Measurements from ENCODE around the gene TTC32.

Gene TTC32

GRCh38 chr2:19873014-19873413, 28.8 kb downstream of the TTC32 start:
- DNase-seq: no peak

GRCh38 chr2:19872302-19872701, 29.5 kb downstream of the TTC32 start:
- DNase-seq: no peak

- DNase-seq: no peak
These were observed 29.9 kb downstream of the TTC32 start for GRCh38 chr2:19871836-19872235.

GRCh38 chr2:19870792-19871191, 31.0 kb downstream of the TTC32 start:
- DNase-seq: no peak

GRCh38 chr2:19868701-19869580, 32.8 kb downstream of the TTC32 start:
- peak; percentile 62 for DNase-seq

GRCh38 chr2:19868224-19868623, 33.6 kb downstream of the TTC32 start:
- DNase-seq: no peak

- DNase-seq: no peak
These were observed 35.0 kb downstream of the TTC32 start for GRCh38 chr2:19866771-19867170.

- DNase-seq: no peak
These were observed 36.6 kb downstream of the TTC32 start for GRCh38 chr2:19865151-19865550.

GRCh38 chr2:19864381-19864780, 37.4 kb downstream of the TTC32 start:
- no peak for DNase-seq

GRCh38 chr2:19863303-19864041, 38.3 kb downstream of the TTC32 start:
- DNase-seq: peak; percentile 62

- DNase-seq: no peak
These were observed 40.0 kb downstream of the TTC32 start for GRCh38 chr2:19861813-19862212.

- no peak for DNase-seq
These were observed 41.8 kb downstream of the TTC32 start for GRCh38 chr2:19860022-19860421.

GRCh38 chr2:19859565-19859964, 42.2 kb downstream of the TTC32 start:
- DNase-seq: no peak

- DNase-seq: no peak
These were observed 44.0 kb downstream of the TTC32 start for GRCh38 chr2:19857806-19858205.

- no peak for DNase-seq
These were observed 44.7 kb downstream of the TTC32 start for GRCh38 chr2:19857100-19857499.

GRCh38 chr2:19855542-19856431, 46.0 kb downstream of the TTC32 start:
- no peak for DNase-seq

- DNase-seq: no peak
These were observed 46.9 kb downstream of the TTC32 start for GRCh38 chr2:19854596-19855541.

GRCh38 chr2:19851116-19851695, 50.6 kb downstream of the TTC32 start:
- DNase-seq: no peak

- no peak for DNase-seq
These were observed 51.4 kb downstream of the TTC32 start for GRCh38 chr2:19850056-19851050.

GRCh38 chr2:19848952-19849351, 52.8 kb downstream of the TTC32 start:
- DNase-seq: no peak

Measured in CD4-positive, alpha-beta T cell treated with Interferon gamma for 1 hour (primary cell).